Neural progenitor cell (in vitro differentiated cells): ENCODE measurements around the gene NUDT3. TPM values are rescaled to one million over a fixed set of nuclear protein-coding genes. Genes with fewer than 3 reads are reported as not detected.
"Not testable (repeated sequence)": the region's sequence is repeated elsewhere in the genome, so short reads cannot be mapped to it uniquely, and the experiment has no call there.

Experiments used
- DNase-seq: peaks from one replicate; pipeline ENCODE4 v3.0.0-alpha.2; 2016; ENCODE audit warnings: low spot score
- H2AFZ ChIP-seq: fragments of 200-600 bp; sonication (generic); replicated peaks from 2 replicates; pipeline ENCODE4 v1.6.1; 2016; ENCODE audit warnings: antibody characterized with exemption
- H3F3A ChIP-seq: fragments of 200-600 bp; sonication (generic); 2 replicates; pipeline ENCODE4 v1.6.1; 2016; ENCODE audit warnings: antibody characterized with exemption, low read depth
- H3K27ac ChIP-seq: fragments of 200-600 bp; sonication (generic); 2 replicates; pipeline ENCODE4 v1.5.1; 2016; ENCODE audit warnings: mild to moderate bottlenecking
- H3K27me3 ChIP-seq: fragments of 200-600 bp; sonication (generic); 2 replicates; pipeline ENCODE4 v1.6.1; 2016; ENCODE audit warnings: mild to moderate bottlenecking, moderate library complexity
- H3K36me3 ChIP-seq: fragments of 200-600 bp; sonication (generic); 2 replicates; pipeline ENCODE4 v1.5.1; 2016
- H3K4me1 ChIP-seq: fragments of 200-600 bp; sonication (generic); 2 replicates; pipeline ENCODE4 v1.6.1; 2016; ENCODE audit warnings: mixed run types
- H3K4me2 ChIP-seq: fragments of 200-600 bp; sonication (generic); 2 replicates; pipeline ENCODE4 v1.6.1; 2016
- H3K4me3 ChIP-seq: fragments of 200-600 bp; sonication (generic); 2 replicates; pipeline ENCODE4 v1.5.1; 2016
- H3K79me2 ChIP-seq: fragments of 200-600 bp; sonication (generic); 2 replicates; pipeline ENCODE4 v1.6.1; 2016; ENCODE audit warnings: low read depth
- H3K9ac ChIP-seq: fragments of 200-600 bp; sonication (generic); 2 replicates; pipeline ENCODE4 v1.6.1; 2016
- H3K9me3 ChIP-seq: fragments of 200-600 bp; sonication (generic); 2 replicates; pipeline ENCODE4 v1.5.1; 2016; ENCODE audit warnings: low read depth
- H4K20me1 ChIP-seq: fragments of 200-600 bp; sonication (generic); 2 replicates; pipeline ENCODE4 v1.6.1; 2016; ENCODE audit warnings: low read depth
- H3K27ac Mint-ChIP-seq: 3 replicates; pipeline ENCODE4 v1.8.0; 2021; ENCODE audit warnings: mixed read lengths
- H3K27me3 Mint-ChIP-seq: 2 replicates; pipeline ENCODE4 v1.8.0; 2022; ENCODE audit warnings: low read depth, mild to moderate bottlenecking, inconsistent platforms, moderate library complexity, mixed read lengths; ENCODE audit not compliant: insufficient read depth
- H3K36me3 Mint-ChIP-seq: 3 replicates; pipeline ENCODE4 v1.8.0; 2021; ENCODE audit warnings: mixed read lengths
- H3K4me1 Mint-ChIP-seq: 3 replicates; pipeline ENCODE4 v1.8.0; 2021; ENCODE audit warnings: mixed read lengths
- H3K4me3 Mint-ChIP-seq: 3 replicates; pipeline ENCODE4 v1.8.0; 2021; ENCODE audit warnings: mild to moderate bottlenecking, moderate library complexity, mixed read lengths
- H3K9me3 Mint-ChIP-seq: 3 replicates; pipeline ENCODE4 v1.8.0; 2020; ENCODE audit warnings: mixed read lengths
- EZH2 ChIP-seq: fragments of 200-600 bp; sonication (generic); IDR thresholded peaks from 2 replicates; pipeline ENCODE4 v1.6.1; 2017; ENCODE audit warnings: antibody characterized with exemption, mild to moderate bottlenecking, moderate library complexity
- EZH2phosphoT487 ChIP-seq: fragments of 200-600 bp; sonication (generic); IDR thresholded peaks from 2 replicates; pipeline ENCODE4 v1.6.1; 2017; ENCODE audit warnings: antibody characterized with exemption
- total RNA-seq: library from RNA; depleted of rRNA; stranded (reverse); fragments of >200 nt; gene quantifications from 2 replicates; pipeline ENCODE4 v1.2.3, GENCODE V29; 2015; ENCODE audit warnings: low replicate concordance
- TF ChIP-seq, protein P1 (sequence below): fragments of 200-600 bp; sonication (generic); IDR thresholded peaks from 2 replicates; pipeline ENCODE4 v1.5.1; 2017; ENCODE audit warnings: antibody characterized with exemption, mild to moderate bottlenecking

Gene NUDT3
- total RNA-seq, 1 donor from 2014 or later, result 35.7 TPM

DNA sequence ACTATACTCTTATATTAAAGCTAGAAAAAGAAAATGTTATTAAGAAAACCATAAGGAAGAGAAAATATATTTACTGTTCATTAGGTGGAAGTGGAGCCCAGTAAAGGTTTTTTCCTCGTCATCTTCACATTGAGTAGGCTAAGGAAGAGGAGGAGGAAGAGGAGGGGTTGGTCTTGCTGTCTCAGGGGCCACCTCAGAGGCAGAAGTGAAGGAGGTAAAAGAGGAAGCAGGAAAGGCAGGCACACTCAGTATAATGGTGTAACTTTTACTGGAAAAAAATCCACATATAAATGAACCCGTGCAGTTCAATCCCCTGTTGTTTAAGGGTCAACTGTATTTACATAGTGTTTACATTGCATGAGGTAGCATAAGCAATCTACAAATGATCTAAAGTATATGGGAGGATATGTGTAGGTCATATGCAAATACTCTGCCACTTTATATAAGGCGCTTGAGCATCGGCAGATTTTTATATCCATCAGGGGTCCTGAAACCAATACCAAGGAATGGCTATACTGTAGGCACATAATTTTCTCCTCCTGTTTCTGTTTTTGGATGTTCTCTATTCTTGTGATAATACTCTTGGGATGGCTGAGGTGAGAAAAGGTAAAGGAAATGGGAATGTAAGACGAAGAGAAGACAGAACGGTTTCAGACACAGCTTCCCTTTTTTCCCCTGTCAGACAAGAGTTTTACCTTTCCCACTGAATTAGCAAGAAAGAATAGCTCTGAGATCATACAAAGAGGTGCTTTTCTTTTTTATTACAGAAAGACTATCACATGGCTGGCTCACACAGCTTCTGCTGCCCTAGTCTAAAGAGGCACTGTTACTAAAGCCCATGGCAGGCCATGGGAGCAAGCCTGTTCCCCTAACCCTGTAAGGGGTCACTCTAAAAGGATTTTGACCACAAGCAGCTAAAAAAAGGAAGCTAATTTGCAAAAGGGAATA lies 59.9 kb downstream of the NUDT3 start:
- Histone ChIP-seq H2AFZ (no peak overlapping the region), H3K4me3 (no peak overlapping the region), H3K4me1 (no peaks in the 10 kb centered on the region), H3K27ac (no peak overlapping the region), H3K9me3 (no peaks in the 10 kb centered on the region), H3K27me3 (no peaks in the 10 kb centered on the region), H3K79me2 (no peaks in the 10 kb centered on the region), H3F3A (no peaks in the 10 kb centered on the region), H3K36me3 (peaks cover 4% of the 10 kb centered on the region), H3K4me2 (no peak overlapping the region), H4K20me1 (peaks cover 12% of the 10 kb centered on the region), H3K9ac (no peak overlapping the region)
- Mint-ChIP-seq H3K4me1 (peaks cover 2% of the 10 kb centered on the region), H3K27me3 (no peaks in the 10 kb centered on the region), H3K9me3 (no peaks in the 10 kb centered on the region), H3K4me3 (no peak overlapping the region), H3K27ac (no peak overlapping the region), H3K36me3 (peaks cover 6% of the 10 kb centered on the region)
- TF ChIP-seq EZH2phosphoT487, result no peak
- TF ChIP-seq EZH2, result no peak
- TF ChIP-seq, protein P1, sequence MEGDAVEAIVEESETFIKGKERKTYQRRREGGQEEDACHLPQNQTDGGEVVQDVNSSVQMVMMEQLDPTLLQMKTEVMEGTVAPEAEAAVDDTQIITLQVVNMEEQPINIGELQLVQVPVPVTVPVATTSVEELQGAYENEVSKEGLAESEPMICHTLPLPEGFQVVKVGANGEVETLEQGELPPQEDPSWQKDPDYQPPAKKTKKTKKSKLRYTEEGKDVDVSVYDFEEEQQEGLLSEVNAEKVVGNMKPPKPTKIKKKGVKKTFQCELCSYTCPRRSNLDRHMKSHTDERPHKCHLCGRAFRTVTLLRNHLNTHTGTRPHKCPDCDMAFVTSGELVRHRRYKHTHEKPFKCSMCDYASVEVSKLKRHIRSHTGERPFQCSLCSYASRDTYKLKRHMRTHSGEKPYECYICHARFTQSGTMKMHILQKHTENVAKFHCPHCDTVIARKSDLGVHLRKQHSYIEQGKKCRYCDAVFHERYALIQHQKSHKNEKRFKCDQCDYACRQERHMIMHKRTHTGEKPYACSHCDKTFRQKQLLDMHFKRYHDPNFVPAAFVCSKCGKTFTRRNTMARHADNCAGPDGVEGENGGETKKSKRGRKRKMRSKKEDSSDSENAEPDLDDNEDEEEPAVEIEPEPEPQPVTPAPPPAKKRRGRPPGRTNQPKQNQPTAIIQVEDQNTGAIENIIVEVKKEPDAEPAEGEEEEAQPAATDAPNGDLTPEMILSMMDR, result no peak
- no peak for DNase-seq

DNA sequence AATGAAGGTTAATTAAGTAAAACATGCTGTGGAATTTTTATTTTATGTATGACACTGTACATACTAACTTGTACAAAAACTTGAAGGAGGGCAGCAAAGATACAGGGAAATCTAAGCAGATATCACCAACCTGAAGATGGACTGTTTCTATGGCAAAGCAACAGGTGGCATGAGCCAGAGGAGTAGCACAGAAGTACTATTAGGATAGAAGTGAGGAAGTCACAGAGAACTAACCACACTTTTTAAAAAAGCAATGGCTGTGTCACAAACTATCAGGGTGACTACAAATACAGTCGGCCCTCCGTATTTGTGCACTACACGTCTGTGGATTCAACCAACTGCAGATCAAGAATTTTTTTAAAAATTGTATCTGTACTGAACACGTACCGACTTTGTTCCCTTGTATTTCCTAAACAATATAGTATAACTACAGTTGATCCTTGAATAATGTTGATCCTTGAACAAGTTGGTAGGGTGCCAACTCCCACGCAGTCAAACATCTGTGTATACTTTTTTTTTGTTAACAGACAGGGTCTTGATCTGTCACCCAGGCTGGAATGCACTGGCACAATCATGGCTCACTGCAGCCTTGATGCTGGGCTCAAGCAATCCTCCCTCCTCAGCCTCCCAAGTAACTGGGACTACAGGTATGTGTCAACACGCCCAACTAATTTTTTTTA lies 61.0 kb downstream of the NUDT3 start:
- H3K9ac ChIP-seq, result no peak overlapping the region
- Mint-ChIP-seq H3K27ac (no peak overlapping the region), H3K4me1 (peaks cover 2% of the 10 kb centered on the region), H3K4me3 (no peak overlapping the region), H3K9me3 (no peaks in the 10 kb centered on the region), H3K36me3 (peaks cover 6% of the 10 kb centered on the region), H3K27me3 (no peaks in the 10 kb centered on the region)
- no peaks in the 10 kb centered on the region for H3K27me3 ChIP-seq
- H3K4me3 ChIP-seq, result no peak overlapping the region
- H4K20me1 ChIP-seq, result peaks cover 5% of the 10 kb centered on the region
- DNase-seq, result no peak
- no peak overlapping the region for H3K4me2 ChIP-seq
- no peak overlapping the region for H3K27ac ChIP-seq
- H3K4me1 ChIP-seq, result no peaks in the 10 kb centered on the region
- no peak overlapping the region for H2AFZ ChIP-seq
- no peaks in the 10 kb centered on the region for H3F3A ChIP-seq
- no peak for TF ChIP-seq EZH2phosphoT487
- no peaks in the 10 kb centered on the region for H3K9me3 ChIP-seq
- peaks cover 4% of the 10 kb centered on the region for H3K36me3 ChIP-seq
- H3K79me2 ChIP-seq, result no peaks in the 10 kb centered on the region

DNA sequence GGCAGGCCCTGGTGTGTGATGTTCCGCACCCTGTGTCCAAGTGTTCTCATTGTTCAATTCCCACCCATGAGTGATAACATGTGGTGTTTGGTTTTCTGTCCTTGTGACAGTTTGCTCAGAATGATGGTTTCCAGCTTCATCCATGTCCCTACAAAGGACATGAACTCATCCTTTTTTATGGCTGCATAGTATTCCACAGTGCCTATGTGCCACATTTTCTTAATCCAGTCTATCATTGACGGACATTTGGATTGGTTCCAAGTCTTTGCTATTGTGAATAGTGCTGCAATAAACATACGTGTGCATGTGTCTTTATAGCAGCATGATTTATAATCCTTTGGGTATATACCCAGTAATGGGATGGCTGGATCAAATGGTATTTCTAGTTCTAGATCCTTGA lies 62.7 kb downstream of the NUDT3 start:
- H2AFZ ChIP-seq, H3K9me3 ChIP-seq, H3K4me3 ChIP-seq, H3K27ac ChIP-seq, H3K4me1 ChIP-seq, H3K27ac Mint-ChIP-seq, H3K4me2 ChIP-seq, H3K9ac ChIP-seq, H3K27me3 ChIP-seq, H3K4me3 Mint-ChIP-seq, H3F3A ChIP-seq, H3K4me1 Mint-ChIP-seq, H3K27me3 Mint-ChIP-seq, H3K79me2 ChIP-seq, H3K36me3 ChIP-seq, DNase-seq, H3K36me3 Mint-ChIP-seq, H3K9me3 Mint-ChIP-seq, H4K20me1 ChIP-seq: not testable (repeated sequence)

DNA sequence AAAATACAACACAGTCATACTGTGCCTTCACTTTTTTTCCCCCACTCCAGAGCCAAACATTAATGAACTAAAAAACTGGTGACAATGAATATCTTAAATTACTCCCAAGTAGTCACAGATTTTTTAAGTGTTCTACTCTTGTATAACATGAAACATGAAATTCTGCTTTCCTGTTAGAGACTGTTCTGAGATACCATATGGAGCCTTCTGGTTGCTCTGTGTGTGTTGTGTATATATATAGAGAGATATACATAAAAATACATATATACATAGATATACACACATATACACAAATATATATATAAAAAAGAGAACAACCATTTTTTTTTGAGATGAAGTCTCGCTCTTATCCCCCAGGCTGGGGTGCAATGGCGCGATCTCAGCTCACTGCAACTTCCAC lies 63.5 kb downstream of the NUDT3 start:
- Histone ChIP-seq H3K9me3 (no peaks in the 10 kb centered on the region), H3K4me3 (no peak overlapping the region), H3K27me3 (no peaks in the 10 kb centered on the region), H3K79me2 (no peaks in the 10 kb centered on the region), H3K9ac (no peak overlapping the region), H3K4me1 (no peaks in the 10 kb centered on the region), H2AFZ (no peak overlapping the region), H3K4me2 (no peak overlapping the region), H4K20me1 (peaks cover 5% of the 10 kb centered on the region), H3K36me3 (peaks cover 4% of the 10 kb centered on the region), H3F3A (peaks cover 7% of the 10 kb centered on the region), H3K27ac (no peak overlapping the region)
- Mint-ChIP-seq H3K9me3 (no peaks in the 10 kb centered on the region), H3K27me3 (no peaks in the 10 kb centered on the region), H3K36me3 (peaks cover 3% of the 10 kb centered on the region), H3K27ac (no peak overlapping the region), H3K4me1 (peaks cover 10% of the 10 kb centered on the region), H3K4me3 (no peak overlapping the region)
- no peak for DNase-seq
- TF ChIP-seq EZH2 (no peak), EZH2phosphoT487 (no peak)
- TF ChIP-seq, protein P1, result no peak

DNA sequence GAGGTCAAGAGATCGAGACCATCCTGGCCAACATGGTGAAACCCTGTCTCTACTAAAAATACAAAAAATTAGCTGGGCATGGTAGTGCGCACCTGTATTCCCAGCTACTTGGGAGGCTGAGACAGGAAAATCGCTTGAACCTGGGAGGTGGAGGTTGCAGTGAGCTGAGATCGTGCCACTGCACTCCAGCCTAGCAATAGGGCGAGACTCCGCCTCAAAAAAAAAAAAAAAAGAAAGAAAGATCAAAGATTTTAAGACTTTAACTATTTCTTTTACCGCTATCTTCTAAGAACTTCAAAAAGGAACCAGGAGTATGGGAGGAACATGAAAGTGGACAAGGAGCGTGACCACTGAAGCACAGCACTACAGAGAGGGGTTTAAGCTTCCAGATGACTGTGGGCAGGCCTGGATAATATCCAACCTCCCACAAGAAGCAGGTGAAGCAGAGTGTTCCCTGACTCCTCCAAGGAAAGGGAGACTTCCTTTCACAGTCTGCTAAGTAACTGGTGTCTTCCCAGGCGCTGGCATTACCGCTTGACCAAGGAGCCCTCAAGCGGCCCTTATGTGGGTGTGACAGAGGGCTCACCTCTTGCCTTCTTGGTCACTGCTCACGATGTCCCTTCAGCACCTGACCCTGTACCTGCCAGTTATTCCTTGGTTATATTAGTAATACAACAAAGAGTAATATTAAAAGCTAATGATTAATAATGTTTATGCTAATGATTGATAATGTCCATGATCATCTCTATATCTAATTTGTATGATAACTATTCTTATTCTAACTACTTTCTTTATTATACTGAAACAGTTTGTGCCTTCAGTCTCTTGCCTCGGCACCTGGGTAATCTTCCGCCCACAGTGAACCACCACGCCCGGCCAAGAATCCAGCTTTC lies 64.9 kb downstream of the NUDT3 start:
- not testable (repeated sequence) for DNase-seq, H3K9ac ChIP-seq, H3F3A ChIP-seq, H3K4me2 ChIP-seq, H3K9me3 ChIP-seq, H4K20me1 ChIP-seq, H3K4me1 ChIP-seq, H3K36me3 ChIP-seq, H3K27me3 Mint-ChIP-seq, H3K27me3 ChIP-seq, H2AFZ ChIP-seq, H3K36me3 Mint-ChIP-seq, H3K4me3 ChIP-seq, H3K4me3 Mint-ChIP-seq, H3K27ac Mint-ChIP-seq, H3K9me3 Mint-ChIP-seq, H3K27ac ChIP-seq, H3K4me1 Mint-ChIP-seq
- peaks cover 12% of the 10 kb centered on the region for H3K79me2 ChIP-seq
